Umbilical cord (tissue), 2 donors: ENCODE measurements around the gene EPHA6. TPM values are rescaled to one million over a fixed set of nuclear protein-coding genes. Genes with fewer than 3 reads are reported as not detected.
A peak's percentile ranks its signal among the peaks of the same experiment; 100 is the strongest.

Experiments used
- DNase-seq: peaks from one replicate; pipeline ENCODE4 v3.0.0-alpha.2; 2015; ENCODE audit warnings: low spot score
- total RNA-seq: library from RNA; depleted of rRNA; stranded (reverse); fragments of >200 nt; gene quantifications from one replicate; pipeline ENCODE4 v1.2.3, GENCODE V29; 2014; ENCODE audit warnings: low replicate concordance; ENCODE audit not compliant: insufficient read depth

EPHA6 gene
- total RNA-seq: 1.4 TPM

- DNase-seq: peak; percentile 88
These were observed at the start of gene EPHA6 for GRCh38 chr3:96813820-96814650. Gene EPHA6 (plus strand): TSS chr3:96814594.

- no peak for DNase-seq
These were observed 37.6 kb upstream of the EPHA6 start for GRCh38 chr3:96776818-96777217.

- DNase-seq: no peak
These were observed 34.6 kb upstream of the EPHA6 start for GRCh38 chr3:96779810-96780209.

- DNase-seq: no peak
These were observed 18.3 kb upstream of the EPHA6 start for GRCh38 chr3:96796101-96796500.

GRCh38 chr3:96803870-96804269 lies 10.5 kb upstream of the EPHA6 start:
- DNase-seq: no peak

- DNase-seq: no peak
These were observed 8.1 kb upstream of the EPHA6 start for GRCh38 chr3:96806341-96806740.

- peak; percentile 88 for DNase-seq
These were observed 1.1 kb upstream of the EPHA6 start for GRCh38 chr3:96813134-96813819.

- peak; percentile 9 for DNase-seq
These were observed 515 bp downstream of the EPHA6 start for GRCh38 chr3:96814651-96815567.

- DNase-seq: no peak
These were observed 16.8 kb downstream of the EPHA6 start for GRCh38 chr3:96831175-96831574.

- no peak for DNase-seq
These were observed 18.9 kb downstream of the EPHA6 start for GRCh38 chr3:96833301-96833700.

- DNase-seq: no peak
These were observed 21.9 kb downstream of the EPHA6 start for GRCh38 chr3:96836153-96836915.

- DNase-seq: no peak
These were observed 29.3 kb downstream of the EPHA6 start for GRCh38 chr3:96843505-96844203.

GRCh38 chr3:96844204-96844514 lies 29.8 kb downstream of the EPHA6 start:
- no peak for DNase-seq

GRCh38 chr3:96852849-96853248 lies 38.5 kb downstream of the EPHA6 start:
- no peak for DNase-seq

GRCh38 chr3:96860882-96861281 lies 46.5 kb downstream of the EPHA6 start:
- no peak for DNase-seq

GRCh38 chr3:96863129-96863740 lies 48.8 kb downstream of the EPHA6 start:
- DNase-seq: peak; percentile 63

- no peak for DNase-seq
These were observed 51.2 kb downstream of the EPHA6 start for GRCh38 chr3:96865605-96866004.

GRCh38 chr3:96869316-96869715 lies 54.9 kb downstream of the EPHA6 start:
- no peak for DNase-seq

- no peak for DNase-seq
These were observed 63.1 kb downstream of the EPHA6 start for GRCh38 chr3:96877510-96877909.

- no peak for DNase-seq
These were observed 85.6 kb downstream of the EPHA6 start for GRCh38 chr3:96900031-96900430.
